SK-N-SH (cell line): ENCODE measurements around the gene L1TD1. TPM values are rescaled to one million over a fixed set of nuclear protein-coding genes. Genes with fewer than 3 reads are reported as not detected.
"Not testable (repeated sequence)": the region's sequence is repeated elsewhere in the genome, so short reads cannot be mapped to it uniquely, and the experiment has no call there.

Source experiments
- CTCF ChIA-PET: fragments of 300-600, 350-600 bp; formaldehyde crosslinking; extraction: SDS; loops from one replicate; lab custom pipeline; 2021; lab: Yijun Ruan, JAX
- POLR2A ChIA-PET: fragments of 350-600 bp; sonication (Branson Sonifier 250); formaldehyde crosslinking; extraction: SDS; loops from one replicate; lab custom pipeline; 2020; ENCODE audit warnings: antibody characterized with exemption, inconsistent platforms; lab: Yijun Ruan, JAX
- DNase-seq: peaks from one replicate; pipeline ENCODE4 v3.0.0; 2012
- H2AFZ ChIP-seq: fragments of 200-600 bp; sonication (generic); 2 replicates; pipeline ENCODE4 v1.8.1; 2016; ENCODE audit warnings: antibody characterized with exemption, mild to moderate bottlenecking, low read depth
- H3F3A ChIP-seq: fragments of 200-600 bp; sonication (generic); replicated peaks from 2 replicates; pipeline ENCODE3; 2016; ENCODE audit warnings: antibody characterized with exemption, mild to moderate bottlenecking; ENCODE audit not compliant: insufficient read depth
- H3K27ac ChIP-seq, 2 experiments: fragments of 200-500 bp in 1 of 2; fragments of 200-600 bp in 1 of 2; sonication (Bioruptor generic) in 1 of 2; sonication (generic), shearing (Covaris generic) in 1 of 2; 2 replicates each; pipeline versions ENCODE4 v1.5.1 to v1.6.1; 2014 to 2016; ENCODE audit warnings: low read depth in 2 of 2, inconsistent platforms in 1 of 2, low read length in 1 of 2, mild to moderate bottlenecking in 1 of 2, mixed read lengths in 1 of 2
- H3K27me3 ChIP-seq: fragments of 200-600 bp; sonication (generic), shearing (Covaris generic); 2 replicates; pipeline ENCODE4 v1.6.1; 2016; ENCODE audit warnings: mixed run types; ENCODE audit not compliant: insufficient read depth
- H3K36me3 ChIP-seq, 2 experiments: fragments of 200-500 bp in 1 of 2; fragments of 200-600 bp in 1 of 2; sonication (Bioruptor generic) in 1 of 2; sonication (generic) in 1 of 2; replicated peaks in 1 of 2; 2 replicates each; pipeline versions ENCODE3 to v1.5.1; 2014 to 2016; ENCODE audit warnings: low read length in 1 of 2, mild to moderate bottlenecking in 1 of 2; ENCODE audit not compliant: insufficient read depth in 2 of 2, control insufficient read depth in 1 of 2
- H3K4me1 ChIP-seq, 2 experiments: fragments of 200-500 bp in 1 of 2; fragments of 200-600 bp in 1 of 2; sonication (Bioruptor generic) in 1 of 2; sonication (generic), shearing (Covaris generic) in 1 of 2; 2 replicates each; pipeline versions ENCODE4 v1.5.1 to v1.6.1; 2014 to 2016; ENCODE audit warnings: low read depth in 1 of 2, low read length in 1 of 2, mixed run types in 1 of 2; ENCODE audit not compliant: insufficient read depth in 2 of 2, control insufficient read depth in 1 of 2
- H3K4me2 ChIP-seq: fragments of 200-600 bp; sonication (generic), shearing (Covaris generic); 2 replicates; pipeline ENCODE4 v1.6.1; 2017; ENCODE audit warnings: mixed run types
- H3K4me3 ChIP-seq, 2 experiments: fragments of 200-500 bp in 1 of 2; fragments of 200-600 bp in 1 of 2; sonication (Bioruptor generic) in 1 of 2; sonication (generic), shearing (Covaris generic) in 1 of 2; 2 replicates each; pipeline versions ENCODE4 v1.5.1 to v1.8.1; 2014 to 2016; ENCODE audit warnings: low read depth in 2 of 2, inconsistent platforms in 1 of 2, low read length in 1 of 2, mild to moderate bottlenecking in 1 of 2, mixed read lengths in 1 of 2, moderate library complexity in 1 of 2
- H3K79me2 ChIP-seq: fragments of 200-600 bp; sonication (generic); 2 replicates; pipeline ENCODE4 v1.8.1; 2017; ENCODE audit warnings: mild to moderate bottlenecking; ENCODE audit not compliant: insufficient read depth
- H3K9ac ChIP-seq: fragments of 200-600 bp; sonication (generic); 2 replicates; pipeline ENCODE4 v1.6.1; 2017; ENCODE audit warnings: mixed run types
- H3K9me2 ChIP-seq: fragments of 200-600 bp; sonication (generic); 2 replicates; pipeline ENCODE4 v1.6.1; 2017; ENCODE audit warnings: mixed run types
- H3K9me3 ChIP-seq: fragments of 200-600 bp; sonication (generic); 2 replicates; pipeline ENCODE4 v1.6.1; 2017; ENCODE audit warnings: mixed run types, mild to moderate bottlenecking, moderate library complexity
- H4K20me1 ChIP-seq: fragments of 200-600 bp; sonication (generic); 2 replicates; pipeline ENCODE4 v1.6.1; 2017; ENCODE audit warnings: mild to moderate bottlenecking, mixed run types; ENCODE audit not compliant: insufficient read depth
- CHD2 ChIP-seq: fragments of 150-350 bp; IDR thresholded peaks from 2 replicates; pipeline ENCODE4 v1.6.1; 2018; ENCODE audit warnings: low read length; ENCODE audit not compliant: partially characterized antibody
- FOSL2 ChIP-seq: IDR thresholded peaks from 2 replicates; pipeline ENCODE4 v1.4.0; 2012; ENCODE audit warnings: low read depth, mild to moderate bottlenecking, moderate library complexity, borderline replicate concordance
- FOXM1 ChIP-seq: IDR thresholded peaks from 2 replicates; pipeline ENCODE4 v1.4.0; 2012; ENCODE audit warnings: low read depth, mild to moderate bottlenecking
- JUND ChIP-seq: IDR thresholded peaks from 2 replicates; pipeline ENCODE4 v1.4.0; 2012
- MEF2A ChIP-seq: IDR thresholded peaks from 2 replicates; pipeline ENCODE4 v1.4.0; 2012; ENCODE audit warnings: low read depth, borderline replicate concordance
- MXI1 ChIP-seq: IDR thresholded peaks from 2 replicates; pipeline ENCODE4 v1.6.1; 2012; ENCODE audit warnings: mild to moderate bottlenecking, low read depth, low read length, improper control_type of control experiment
- NRF1 ChIP-seq: IDR thresholded peaks from 2 replicates; pipeline ENCODE4 v1.6.1; 2012; ENCODE audit warnings: low read depth, mild to moderate bottlenecking, low read length
- PBX3 ChIP-seq: IDR thresholded peaks from 2 replicates; pipeline ENCODE4; 2012
- POLR2AphosphoS5 ChIP-seq: IDR thresholded peaks from 2 replicates; pipeline ENCODE4 v1.6.1; 2012; ENCODE audit warnings: low read depth, low read length
- RFX5 ChIP-seq: IDR thresholded peaks from 2 replicates; pipeline ENCODE4 v1.6.1; 2012; ENCODE audit warnings: mild to moderate bottlenecking, improper control_type of control experiment, low read length
- TAF1 ChIP-seq: IDR thresholded peaks from 2 replicates; pipeline ENCODE4 v1.6.1; 2012; ENCODE audit warnings: low read depth, mild to moderate bottlenecking, low read length, moderate library complexity, borderline replicate concordance
- TEAD4 ChIP-seq: IDR thresholded peaks from 2 replicates; pipeline ENCODE4 v1.4.0; 2012; ENCODE audit warnings: mild to moderate bottlenecking, borderline replicate concordance; ENCODE audit not compliant: insufficient read depth
- WGBS: methylation state at CpG from one replicate; pipeline ENCODE4 v1.1.6; 2017; ENCODE audit warnings: low lambda C conversion rate; 5-methylcytosine and 5-hydroxymethylcytosine counted together
- polyA plus RNA-seq, 3 experiments: library from polyadenylated mRNA; depleted of rRNA; stranded (reverse); fragments of >200 nt; gene quantifications; 2 replicates each; pipeline ENCODE4 v1.2.3, GENCODE V29; 2012
- TF ChIP-seq, protein P1 (sequence below): IDR thresholded peaks from 2 replicates; pipeline ENCODE4 v1.6.1; 2012; ENCODE audit warnings: mild to moderate bottlenecking, low read depth, low read length, moderate library complexity
- TF ChIP-seq, protein P2 (sequence below): IDR thresholded peaks from 2 replicates; pipeline ENCODE4 v1.4.0; 2012; ENCODE audit warnings: low read depth, borderline replicate concordance
- TF ChIP-seq, protein P3 (sequence below): fragments of 150-350 bp; IDR thresholded peaks from 2 replicates; pipeline ENCODE4 v1.6.1; 2017; ENCODE audit warnings: antibody characterized with exemption, low read length, low read depth, borderline replicate concordance

Gene L1TD1
- polyA plus RNA-seq, 1 of the 3 experiments (the other 2 are of a cell fraction) = not detected

DNA sequence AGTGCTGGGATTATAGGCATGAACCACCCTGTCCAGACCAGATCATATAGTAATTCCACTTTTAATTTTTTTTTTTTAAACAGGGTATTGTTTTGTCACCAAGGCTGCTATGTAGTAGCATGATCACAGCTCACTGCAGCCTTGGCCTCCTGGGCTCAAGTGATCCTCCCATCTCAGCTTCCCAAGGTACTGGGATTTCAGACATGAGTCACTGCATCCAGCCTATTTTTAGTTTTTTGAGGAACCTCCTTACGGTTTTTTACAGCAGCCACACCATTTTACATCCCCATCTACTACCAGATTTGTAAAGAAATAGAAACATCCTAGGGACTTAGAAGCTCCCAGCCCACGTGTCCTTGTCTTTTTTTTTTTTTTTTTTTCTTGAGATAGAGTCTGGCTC lies 24.0 kb downstream of the L1TD1 start:
- no peaks in the 10 kb centered on the region for H3K27me3 ChIP-seq
- TF ChIP-seq RFX5 = no peak
- TF ChIP-seq JUND = no peak
- TF ChIP-seq, protein P1, sequence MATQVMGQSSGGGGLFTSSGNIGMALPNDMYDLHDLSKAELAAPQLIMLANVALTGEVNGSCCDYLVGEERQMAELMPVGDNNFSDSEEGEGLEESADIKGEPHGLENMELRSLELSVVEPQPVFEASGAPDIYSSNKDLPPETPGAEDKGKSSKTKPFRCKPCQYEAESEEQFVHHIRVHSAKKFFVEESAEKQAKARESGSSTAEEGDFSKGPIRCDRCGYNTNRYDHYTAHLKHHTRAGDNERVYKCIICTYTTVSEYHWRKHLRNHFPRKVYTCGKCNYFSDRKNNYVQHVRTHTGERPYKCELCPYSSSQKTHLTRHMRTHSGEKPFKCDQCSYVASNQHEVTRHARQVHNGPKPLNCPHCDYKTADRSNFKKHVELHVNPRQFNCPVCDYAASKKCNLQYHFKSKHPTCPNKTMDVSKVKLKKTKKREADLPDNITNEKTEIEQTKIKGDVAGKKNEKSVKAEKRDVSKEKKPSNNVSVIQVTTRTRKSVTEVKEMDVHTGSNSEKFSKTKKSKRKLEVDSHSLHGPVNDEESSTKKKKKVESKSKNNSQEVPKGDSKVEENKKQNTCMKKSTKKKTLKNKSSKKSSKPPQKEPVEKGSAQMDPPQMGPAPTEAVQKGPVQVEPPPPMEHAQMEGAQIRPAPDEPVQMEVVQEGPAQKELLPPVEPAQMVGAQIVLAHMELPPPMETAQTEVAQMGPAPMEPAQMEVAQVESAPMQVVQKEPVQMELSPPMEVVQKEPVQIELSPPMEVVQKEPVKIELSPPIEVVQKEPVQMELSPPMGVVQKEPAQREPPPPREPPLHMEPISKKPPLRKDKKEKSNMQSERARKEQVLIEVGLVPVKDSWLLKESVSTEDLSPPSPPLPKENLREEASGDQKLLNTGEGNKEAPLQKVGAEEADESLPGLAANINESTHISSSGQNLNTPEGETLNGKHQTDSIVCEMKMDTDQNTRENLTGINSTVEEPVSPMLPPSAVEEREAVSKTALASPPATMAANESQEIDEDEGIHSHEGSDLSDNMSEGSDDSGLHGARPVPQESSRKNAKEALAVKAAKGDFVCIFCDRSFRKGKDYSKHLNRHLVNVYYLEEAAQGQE = no peak
- TF ChIP-seq MEF2A = no peak
- TF ChIP-seq, protein P2, sequence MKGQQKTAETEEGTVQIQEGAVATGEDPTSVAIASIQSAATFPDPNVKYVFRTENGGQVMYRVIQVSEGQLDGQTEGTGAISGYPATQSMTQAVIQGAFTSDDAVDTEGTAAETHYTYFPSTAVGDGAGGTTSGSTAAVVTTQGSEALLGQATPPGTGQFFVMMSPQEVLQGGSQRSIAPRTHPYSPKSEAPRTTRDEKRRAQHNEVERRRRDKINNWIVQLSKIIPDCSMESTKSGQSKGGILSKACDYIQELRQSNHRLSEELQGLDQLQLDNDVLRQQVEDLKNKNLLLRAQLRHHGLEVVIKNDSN = no peak
- TF ChIP-seq NRF1 = no peak
- no peak for TF ChIP-seq POLR2AphosphoS5
- no peak for TF ChIP-seq FOSL2
- no peak for TF ChIP-seq FOXM1
- TF ChIP-seq TAF1 = no peak
- no peak for TF ChIP-seq CHD2
- TF ChIP-seq PBX3 = no peak
- TF ChIP-seq, protein P3, sequence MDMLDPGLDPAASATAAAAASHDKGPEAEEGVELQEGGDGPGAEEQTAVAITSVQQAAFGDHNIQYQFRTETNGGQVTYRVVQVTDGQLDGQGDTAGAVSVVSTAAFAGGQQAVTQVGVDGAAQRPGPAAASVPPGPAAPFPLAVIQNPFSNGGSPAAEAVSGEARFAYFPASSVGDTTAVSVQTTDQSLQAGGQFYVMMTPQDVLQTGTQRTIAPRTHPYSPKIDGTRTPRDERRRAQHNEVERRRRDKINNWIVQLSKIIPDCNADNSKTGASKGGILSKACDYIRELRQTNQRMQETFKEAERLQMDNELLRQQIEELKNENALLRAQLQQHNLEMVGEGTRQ = no peak
- no peak for TF ChIP-seq TEAD4
- no peak for TF ChIP-seq MXI1
- no peaks in the 10 kb centered on the region for H3K9me2 ChIP-seq
- no peak overlapping the region for H3K27ac ChIP-seq
- no peak overlapping the region for H3K4me3 ChIP-seq
- H3K4me1 ChIP-seq = no peaks in the 10 kb centered on the region
- ChIA-PET CTCF (no interaction called here), POLR2A (no interaction called here)
- 41% methylated on average over 2 of the region's 2 CpGs for WGBS
- H3K36me3 ChIP-seq = no peaks in the 10 kb centered on the region
- no peak overlapping the region for H2AFZ ChIP-seq
- no peaks in the 10 kb centered on the region for H3K79me2 ChIP-seq
- H3K9me3 ChIP-seq = no peaks in the 10 kb centered on the region
- H3K4me2 ChIP-seq = no peak overlapping the region
- DNase-seq = no peak
- H4K20me1 ChIP-seq = no peaks in the 10 kb centered on the region
- no peak overlapping the region for H3K9ac ChIP-seq
- no peaks in the 10 kb centered on the region for H3F3A ChIP-seq

DNA sequence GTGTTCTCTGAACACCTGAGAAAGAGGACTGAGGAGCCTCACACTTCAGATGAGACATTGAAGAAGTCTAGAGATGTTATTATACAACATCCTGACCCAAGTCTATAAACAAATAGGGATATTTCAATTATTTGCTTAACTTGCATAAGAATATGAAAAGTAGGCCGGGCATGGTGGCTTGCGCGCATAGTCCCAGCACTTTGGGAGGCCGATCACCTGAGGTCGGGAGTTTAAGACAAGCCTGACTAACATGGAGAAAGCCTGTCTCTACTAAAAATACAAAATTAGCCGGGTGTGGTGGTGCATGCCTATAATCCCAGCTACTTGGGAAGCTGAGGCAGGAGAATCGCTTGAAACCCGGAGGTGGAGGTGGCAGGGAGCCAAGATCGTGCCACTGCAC lies 25.8 kb downstream of the L1TD1 start:
- H3K9ac ChIP-seq, H3K27ac ChIP-seq, H4K20me1 ChIP-seq, H3K4me1 ChIP-seq, H3K79me2 ChIP-seq, H2AFZ ChIP-seq, POLR2A ChIA-PET, H3K9me2 ChIP-seq, H3K27me3 ChIP-seq, H3K9me3 ChIP-seq, CTCF ChIA-PET, DNase-seq, H3K36me3 ChIP-seq, H3K4me2 ChIP-seq, H3F3A ChIP-seq, H3K4me3 ChIP-seq: not testable (repeated sequence)
- 71% methylated on average over 9 of the region's 9 CpGs for WGBS
